OCI-LY1 (cell line): ENCODE data around the gene RNF150.

Experiments
- CTCF ChIP-seq: fragments of 200-600 bp; sonication (generic), shearing (Covaris generic); IDR thresholded peaks from 2 replicates; pipeline ENCODE4 v1.5.1; 2017; ENCODE audit warnings: mild to moderate bottlenecking, antibody characterized with exemption, low read length, moderate library complexity, mixed read lengths
- EZH2 ChIP-seq: fragments of 200-600 bp; sonication (generic), shearing (Covaris generic); IDR thresholded peaks from 2 replicates; pipeline ENCODE4 v1.8.0; 2017; ENCODE audit warnings: borderline replicate concordance, mixed run types, mild to moderate bottlenecking, antibody characterized with exemption, low read length, moderate library complexity, mixed read lengths

- TF ChIP-seq CTCF (no peak), EZH2 (no peak)
Measured at GRCh38 chr4:141006242-141006802, 126.9 kb downstream of the RNF150 start.
